Measurements from ENCODE around the gene GATD1.

The GATD1 gene

GRCh38 chr11:794766-795633 is 17.7 kb upstream of the GATD1 start:
- FAIRE-seq: no peak

- no peak for FAIRE-seq
Observed at GRCh38 chr11:794013-794765, 16.9 kb upstream of the GATD1 start.

- FAIRE-seq: no peak
Observed at GRCh38 chr11:793556-793955, 16.3 kb upstream of the GATD1 start.

- FAIRE-seq: no peak
Observed at GRCh38 chr11:792873-793272, 15.6 kb upstream of the GATD1 start.

- no peak for FAIRE-seq
Observed at GRCh38 chr11:792535-792821, 15.2 kb upstream of the GATD1 start.

- no peak for FAIRE-seq
Observed at GRCh38 chr11:791658-792534, 14.6 kb upstream of the GATD1 start.

GRCh38 chr11:790721-791564 is 13.7 kb upstream of the GATD1 start:
- FAIRE-seq: no peak

GRCh38 chr11:789943-790342 is 12.7 kb upstream of the GATD1 start, which contains the start of gene CEND1:
TSS of gene CEND1 (minus strand) at chr11:790090. CDS start at chr11:788576, 1,514 bp downstream.
- no peak for FAIRE-seq

- no peak for FAIRE-seq
Observed at GRCh38 chr11:788953-789940, 12.0 kb upstream of the GATD1 start.

- FAIRE-seq: no peak
Observed at GRCh38 chr11:788009-788640, 10.8 kb upstream of the GATD1 start.

- FAIRE-seq: no peak
Observed at GRCh38 chr11:787084-787675, 9.9 kb upstream of the GATD1 start.

GRCh38 chr11:786235-787083 is 9.2 kb upstream of the GATD1 start:
- no peak for FAIRE-seq

GRCh38 chr11:783581-784015 is 6.3 kb upstream of the GATD1 start:
- no peak for FAIRE-seq

GRCh38 chr11:782264-783174 is 5.2 kb upstream of the GATD1 start:
- FAIRE-seq: no peak

- no peak for FAIRE-seq
Observed at GRCh38 chr11:779955-780532, 2.8 kb upstream of the GATD1 start.

GRCh38 chr11:778976-779954 is 2.0 kb upstream of the GATD1 start:
- FAIRE-seq: no peak

Data from colon (tissue), 2 donors.